ENCODE results near the gene FARP2. TPM values are rescaled to one million over a fixed set of nuclear protein-coding genes. Genes with fewer than 3 reads are reported as not detected.

The FARP2 gene
- total RNA-seq, 1 experiment from 2014 or later = 89.1 TPM

DNA sequence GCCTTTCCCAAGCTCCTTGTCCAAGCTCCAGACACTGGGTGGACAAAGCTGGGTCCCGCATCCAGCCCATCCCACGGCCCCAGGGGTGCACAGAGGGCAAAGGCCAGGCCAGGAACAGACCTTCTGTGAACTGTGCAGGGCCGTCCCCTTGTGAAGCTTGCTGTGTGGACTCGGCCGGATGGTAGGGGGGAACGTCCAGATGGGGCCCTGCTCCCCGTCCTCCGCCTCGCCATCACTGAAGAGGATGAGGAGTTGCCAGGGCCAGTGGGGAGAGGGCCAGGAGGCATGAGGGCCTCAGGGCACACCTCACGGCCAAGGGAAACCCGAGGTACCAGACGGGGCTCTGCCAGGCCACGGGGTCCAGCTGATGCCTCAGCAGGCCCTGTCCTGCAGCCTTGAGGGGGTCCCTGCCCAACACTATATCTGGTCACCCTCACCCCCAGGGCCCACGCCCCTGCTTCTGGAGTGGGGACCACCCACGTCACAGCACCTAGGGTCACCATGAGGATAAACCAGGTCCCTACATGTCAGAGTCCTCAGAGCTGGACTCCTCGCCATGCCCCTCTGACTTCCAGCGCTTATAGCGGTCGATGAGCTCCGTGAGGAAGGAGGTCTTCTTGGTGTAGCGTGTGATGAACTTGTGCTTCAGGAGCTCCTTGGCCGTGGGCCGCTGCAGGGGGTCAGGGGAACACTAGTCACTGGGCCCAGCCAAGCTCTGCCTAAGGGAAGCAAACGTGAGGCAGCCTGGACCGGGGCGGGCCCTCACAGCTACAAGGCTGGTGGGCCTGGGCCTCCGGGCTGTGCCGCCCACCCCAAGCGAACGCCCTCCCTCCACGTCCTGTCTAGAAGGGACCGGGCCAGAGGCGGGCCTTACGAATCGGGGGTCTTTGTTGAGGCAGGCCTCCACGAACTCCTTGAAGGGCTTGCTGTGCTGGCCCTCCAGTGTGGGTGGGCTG, 142.3 kb downstream of the FARP2 start:
- no peaks in the 10 kb centered on the region for H3K9me3 ChIP-seq (ENCODE audit: insufficient read depth, low read depth)
- intact Hi-C loops (cut with micrococcal nuclease; ENCODE audit: unreplicated experiment) = no loop called here
- H3K4me3 ChIP-seq = no peak overlapping the region
- no peaks in the 10 kb centered on the region for H3K27me3 ChIP-seq (ENCODE audit: insufficient read depth, low read depth)
- ChIA-PET POLR2A (ENCODE audit: unreplicated experiment) (no interaction called here), CTCF (interaction anchor here (0.6 kb wide), 1 partner anchor 100 kb away, joined by 3 read pairs; no protein-coding TSS in a partner anchor)
- DNase-seq = no peak
- TF ChIP-seq, protein P1, sequence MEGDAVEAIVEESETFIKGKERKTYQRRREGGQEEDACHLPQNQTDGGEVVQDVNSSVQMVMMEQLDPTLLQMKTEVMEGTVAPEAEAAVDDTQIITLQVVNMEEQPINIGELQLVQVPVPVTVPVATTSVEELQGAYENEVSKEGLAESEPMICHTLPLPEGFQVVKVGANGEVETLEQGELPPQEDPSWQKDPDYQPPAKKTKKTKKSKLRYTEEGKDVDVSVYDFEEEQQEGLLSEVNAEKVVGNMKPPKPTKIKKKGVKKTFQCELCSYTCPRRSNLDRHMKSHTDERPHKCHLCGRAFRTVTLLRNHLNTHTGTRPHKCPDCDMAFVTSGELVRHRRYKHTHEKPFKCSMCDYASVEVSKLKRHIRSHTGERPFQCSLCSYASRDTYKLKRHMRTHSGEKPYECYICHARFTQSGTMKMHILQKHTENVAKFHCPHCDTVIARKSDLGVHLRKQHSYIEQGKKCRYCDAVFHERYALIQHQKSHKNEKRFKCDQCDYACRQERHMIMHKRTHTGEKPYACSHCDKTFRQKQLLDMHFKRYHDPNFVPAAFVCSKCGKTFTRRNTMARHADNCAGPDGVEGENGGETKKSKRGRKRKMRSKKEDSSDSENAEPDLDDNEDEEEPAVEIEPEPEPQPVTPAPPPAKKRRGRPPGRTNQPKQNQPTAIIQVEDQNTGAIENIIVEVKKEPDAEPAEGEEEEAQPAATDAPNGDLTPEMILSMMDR (conservative IDR thresholded peaks at IDR 0.05) = no peak
- TF ChIP-seq EZH2 (IDR thresholded peaks at IDR 0.05; ENCODE audit: low read depth) = no peak
- 0 out of 2 replicates have a peak, but pooled peaks cover 3% of the 10 kb centered on the region for H3K36me3 ChIP-seq (ENCODE audit: low read depth)
- no peak overlapping the region for H3K4me2 ChIP-seq
- H2AFZ ChIP-seq = no peak overlapping the region
- no peaks in the 10 kb centered on the region for H3K9me2 ChIP-seq (ENCODE audit: insufficient read depth)
- no peaks in the 10 kb centered on the region for H3K4me1 ChIP-seq (replicated peaks; ENCODE audit: insufficient read depth)
- H3K27ac ChIP-seq = no peak overlapping the region
- peaks cover 3% of the 10 kb centered on the region; the same call in 1 of the 2 replicates for H3K79me2 ChIP-seq (ENCODE audit: low read depth)
- H4K20me1 ChIP-seq (ENCODE audit: insufficient read depth) = peaks cover 10% of the 10 kb centered on the region; the same call in 1 of the 2 replicates
- H3F3A ChIP-seq (ENCODE audit: insufficient read depth, low read depth) = peaks cover 9% of the 10 kb centered on the region
- TSS peak; percentile 3 for BruUV-seq (replicated peaks)

DNA sequence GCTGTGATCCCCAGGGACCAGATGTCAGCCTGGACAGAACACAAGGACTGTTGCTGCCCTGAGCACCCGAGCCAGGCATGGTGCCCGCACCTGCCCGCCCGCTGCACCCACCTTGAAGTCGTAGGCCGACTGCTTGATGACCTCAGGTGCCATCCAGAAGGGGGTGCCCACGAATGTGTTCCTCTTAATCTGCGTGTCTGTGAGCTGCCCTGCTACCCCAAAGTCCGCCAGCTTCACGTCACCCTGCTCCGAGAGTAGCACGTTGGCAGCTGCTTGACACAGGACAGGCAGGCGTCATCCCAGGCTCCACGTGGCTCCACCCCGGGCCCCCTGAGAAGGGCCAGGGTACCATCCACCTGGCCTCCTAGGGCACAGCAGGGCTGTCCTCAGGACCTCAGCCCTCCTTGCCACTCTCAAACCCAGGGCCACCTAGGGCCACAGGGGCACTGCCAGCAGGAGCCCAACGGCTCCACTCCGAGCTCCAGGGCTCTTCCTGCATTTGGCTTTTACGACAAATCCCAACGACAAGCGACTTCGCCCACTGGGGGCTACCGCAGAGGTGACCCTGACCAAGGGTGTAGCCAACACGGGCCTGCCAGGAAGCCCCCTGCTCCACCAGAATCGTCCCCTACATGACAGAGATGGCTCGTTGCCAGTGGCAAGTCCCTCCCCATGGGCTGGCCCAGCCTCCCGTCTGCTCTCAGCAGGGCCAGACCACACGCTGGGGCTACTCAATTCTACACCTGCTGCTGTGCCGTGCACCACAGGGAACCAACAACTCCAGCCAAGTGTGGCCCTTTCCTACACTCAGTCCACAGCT, 143.3 kb downstream of the FARP2 start:
- no TSS peak for BruUV-seq (replicated peaks)
- Histone ChIP-seq H3K27me3 (ENCODE audit: insufficient read depth, low read depth) (no peaks in the 10 kb centered on the region), H3F3A (ENCODE audit: insufficient read depth, low read depth) (no peaks in the 10 kb centered on the region; the same call in 1 of the 2 replicates), H3K9me3 (ENCODE audit: insufficient read depth, low read depth) (no peaks in the 10 kb centered on the region), H3K9me2 (ENCODE audit: insufficient read depth) (no peaks in the 10 kb centered on the region), H2AFZ (no peak overlapping the region), H3K79me2 (ENCODE audit: low read depth) (peaks cover 11% of the 10 kb centered on the region), H3K36me3 (ENCODE audit: low read depth) (0 out of 2 replicates have a peak, but pooled peaks cover 3% of the 10 kb centered on the region), H3K4me2 (no peak overlapping the region), H4K20me1 (ENCODE audit: insufficient read depth) (peaks cover 20% of the 10 kb centered on the region), H3K4me1 (replicated peaks; ENCODE audit: insufficient read depth) (no peaks in the 10 kb centered on the region), H3K27ac (no peak overlapping the region), H3K4me3 (no peak overlapping the region)
- POLR2A ChIA-PET (ENCODE audit: unreplicated experiment) = interaction anchor here (0.7 kb wide), 1 partner anchor 99 kb away, joined by 3 read pairs; no protein-coding TSS in a partner anchor
- TF ChIP-seq EZH2 (IDR thresholded peaks at IDR 0.05; ENCODE audit: low read depth) = no peak
- TF ChIP-seq, protein P1 (conservative IDR thresholded peaks at IDR 0.05) = no peak
- CTCF ChIA-PET = interaction anchor here (0.6 kb wide), 1 partner anchor 99 kb away, joined by 3 read pairs; no protein-coding TSS in a partner anchor
- no peak for DNase-seq
- intact Hi-C loops (cut with micrococcal nuclease; ENCODE audit: unreplicated experiment) = no loop called here

DNA sequence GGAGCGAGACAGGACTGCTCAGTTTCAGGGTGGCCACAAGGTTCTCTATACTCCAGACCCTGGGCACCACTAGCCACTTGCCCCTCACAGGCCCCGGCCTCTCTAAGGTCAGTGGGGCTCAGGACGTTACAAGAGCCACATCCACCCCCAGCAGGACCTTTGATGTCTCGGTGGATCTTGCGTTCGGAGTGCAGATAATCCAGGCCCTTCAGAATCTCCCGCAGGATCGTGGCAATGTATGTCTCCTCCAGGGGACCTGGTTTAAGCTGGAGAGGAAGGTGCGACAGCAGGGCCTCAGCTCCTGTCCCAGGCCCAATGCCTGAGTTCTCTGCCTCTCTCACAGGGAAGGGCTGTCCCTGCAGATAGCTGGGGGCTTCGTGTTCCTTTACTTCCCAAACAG, 143.9 kb downstream of the FARP2 start:
- no peak overlapping the region for H2AFZ ChIP-seq
- H3K79me2 ChIP-seq (ENCODE audit: low read depth) = peaks cover 16% of the 10 kb centered on the region
- no peak overlapping the region for H3K27ac ChIP-seq
- H3K36me3 ChIP-seq (ENCODE audit: low read depth) = 0 out of 2 replicates have a peak, but pooled peaks cover 3% of the 10 kb centered on the region
- H3K9me3 ChIP-seq (ENCODE audit: insufficient read depth, low read depth) = no peaks in the 10 kb centered on the region
- no TSS peak for BruUV-seq (replicated peaks)
- no peaks in the 10 kb centered on the region for H3K4me1 ChIP-seq (replicated peaks; ENCODE audit: insufficient read depth)
- TF ChIP-seq, protein P1 (conservative IDR thresholded peaks at IDR 0.05) = no peak
- TF ChIP-seq EZH2 (IDR thresholded peaks at IDR 0.05; ENCODE audit: low read depth) = no peak
- ChIA-PET CTCF (no interaction called here), POLR2A (ENCODE audit: unreplicated experiment) (interaction anchor here (0.7 kb wide), 1 partner anchor 99 kb away, joined by 3 read pairs; no protein-coding TSS in a partner anchor)
- H3K4me3 ChIP-seq = no peak overlapping the region
- no peaks in the 10 kb centered on the region for H3K27me3 ChIP-seq (ENCODE audit: insufficient read depth, low read depth)
- no peaks in the 10 kb centered on the region for H3K9me2 ChIP-seq (ENCODE audit: insufficient read depth)
- peaks cover 27% of the 10 kb centered on the region for H4K20me1 ChIP-seq (ENCODE audit: insufficient read depth)
- no peak overlapping the region for H3K4me2 ChIP-seq
- intact Hi-C loops (cut with micrococcal nuclease; ENCODE audit: unreplicated experiment) = no loop called here
- no peak for DNase-seq
- no peaks in the 10 kb centered on the region; the same call in 1 of the 2 replicates for H3F3A ChIP-seq (ENCODE audit: insufficient read depth, low read depth)

Measured in PC-9 (cell line).